Posterior vena cava (tissue), 2 donors: ENCODE results near the gene RPUSD3. TPM values are rescaled to one million over a fixed set of nuclear protein-coding genes. Genes with fewer than 3 reads are reported as not detected.

ENCODE experiments used
- total RNA-seq, 2 donors: library from RNA; stranded (reverse); fragmentation: NEBNext Ultra II Directional; extraction: Animal tissue kit (Norgen Biotek cat#: 25700); gene quantifications; one replicate each; pipeline ENCODE4 v1.2.1, GENCODE V29; 2021
- donor health status: DM: yes; HTN: yes; CAD: no.
- donor health status: DM: yes; HTN: yes; CAD: no.

RPUSD3 gene
- total RNA-seq, 2 donors from 2014 or later = 18.2 to 20.0 TPM

Other genes with a start within 250 kb of the RPUSD3 start
- 10 to 100 TPM; 15.1 to 23.8 TPM for gene MTMR14, start 194.5 kb downstream of the RPUSD3 start, total RNA-seq
- not detected for gene CPNE9, start 140.2 kb downstream of the RPUSD3 start, total RNA-seq
- 10 to 100 TPM; 15.6 to 17.5 TPM for gene BRPF1, start 112.3 kb downstream of the RPUSD3 start, total RNA-seq
- 10 to 100 TPM; 15.4 to 23.4 TPM for gene OGG1, start 94.1 kb downstream of the RPUSD3 start, total RNA-seq
- gene CAMK1, start 74.1 kb downstream of the RPUSD3 start, total RNA-seq = 10 to 100 TPM; 47.8 to 50.6 TPM
- gene TADA3, start 51.5 kb downstream of the RPUSD3 start, total RNA-seq = 10 to 100 TPM; 44.2 to 48.8 TPM
- 100 to 1,000 TPM; 144 to 148 TPM for gene ARPC4, start 50.9 kb downstream of the RPUSD3 start, total RNA-seq
- 10 to 100 TPM; 24.9 to 44.4 TPM for gene TTLL3, start 33.7 kb downstream of the RPUSD3 start, total RNA-seq
- 1 to 10 TPM; 1.2 to 2.9 TPM for gene CIDEC, start 36.2 kb upstream of the RPUSD3 start, total RNA-seq
- gene JAGN1, start 46.6 kb upstream of the RPUSD3 start, total RNA-seq = 10 to 100 TPM; 19.6 to 20.0 TPM
- gene IL17RE, start 58.8 kb upstream of the RPUSD3 start, total RNA-seq = 1 to 10 TPM; 9.6 to 10.0 TPM
- 10 to 100 TPM; 31.9 to 41.1 TPM for gene IL17RC, start 73.1 kb upstream of the RPUSD3 start, total RNA-seq
- 10 to 100 TPM; 22.3 to 29.5 TPM for gene CRELD1, start 89.8 kb upstream of the RPUSD3 start, total RNA-seq
- gene PRRT3, start 108.4 kb upstream of the RPUSD3 start, total RNA-seq = 1 to 10 TPM; 1.5 to 2.7 TPM
- 10 to 100 TPM; 50.4 to 52.8 TPM for gene EMC3, start 142.8 kb upstream of the RPUSD3 start, total RNA-seq
- 1 to 10 TPM; 3.3 to 3.4 TPM for gene FANCD2, start 182.4 kb upstream of the RPUSD3 start, total RNA-seq